Measurements from ENCODE around the gene TIMM44. TPM values are rescaled to one million over a fixed set of nuclear protein-coding genes. Genes with fewer than 3 reads are reported as not detected.

TIMM44 gene
- total RNA-seq, 1 experiment from 2014 or later: 114 TPM

GRCh38 chr19:7983286-7983950 lies 40.0 kb upstream of the TIMM44 start:
- H4K20me1 ChIP-seq (ENCODE audit: control insufficient read depth, insufficient read depth, insufficient read length): peaks cover 7% of the 10 kb centered on the region

More at GRCh38 chr19:7983286-7983950, 40.0 kb upstream of the TIMM44 start:
- no peak overlapping the region for H2BK20ac ChIP-seq (ENCODE audit: low read depth, low read length, poor library complexity, severe bottlenecking)
- H3K27me3 Mint-ChIP-seq (ENCODE audit: low read depth): no peaks in the 10 kb centered on the region
- no peak overlapping the region for H3K27ac Mint-ChIP-seq
- no peaks in the 10 kb centered on the region for H3K9me3 ChIP-seq (ENCODE audit: control insufficient read depth, low read depth, low read length)
- H2AFZ ChIP-seq (ENCODE audit: low read length): no peak overlapping the region
- H3K27me3 ChIP-seq (ENCODE audit: insufficient read depth, low read length): no peaks in the 10 kb centered on the region
- no peak overlapping the region for H3T11ph ChIP-seq (ENCODE audit: low read length)
- H3K4ac ChIP-seq (ENCODE audit: low read depth, low read length): no peak overlapping the region
- no peaks in the 10 kb centered on the region for H3K4me1 ChIP-seq (ENCODE audit: insufficient read depth, low read length)
- WGBS (ENCODE audit: extremely low coverage, insufficient read length, low lambda C conversion rate): no CpG with 5 or more reads among the region's 18 CpGs
- H4K5ac ChIP-seq (ENCODE audit: insufficient read length, low read depth, low read length): no peak overlapping the region
- H4K8ac ChIP-seq (replicated peaks; ENCODE audit: insufficient read length, low read depth, low read length): no peak overlapping the region
- no peak overlapping the region for H3K18ac ChIP-seq (ENCODE audit: insufficient read length, low read depth, low read length)
- H3K9ac ChIP-seq (ENCODE audit: extremely low read depth, insufficient read length, low read length): no peak overlapping the region
- H2BK5ac ChIP-seq (ENCODE audit: insufficient read length, low read length): no peak overlapping the region
- peaks cover 7% of the 10 kb centered on the region for H3K79me1 ChIP-seq (ENCODE audit: insufficient read depth, low read depth, low read length, poor library complexity, severe bottlenecking)
- no peak for DNase-seq
- no peak overlapping the region for H3K27ac ChIP-seq (ENCODE audit: insufficient read length, low read depth, low read length)
- no peaks in the 10 kb centered on the region; the same call in 1 of the 2 replicates for H3K79me2 ChIP-seq (ENCODE audit: insufficient read depth, low read length)
- no peaks in the 10 kb centered on the region for H3K9me3 Mint-ChIP-seq
- no peak overlapping the region for H2BK120ac ChIP-seq (ENCODE audit: low read depth, low read length, poor library complexity, severe bottlenecking)
- H2BK12ac ChIP-seq (ENCODE audit: insufficient read length, low read depth, low read length): no peak overlapping the region
- no peak overlapping the region for H4K91ac ChIP-seq (ENCODE audit: insufficient read length, low read depth, low read length)
- TF ChIP-seq, protein P1, sequence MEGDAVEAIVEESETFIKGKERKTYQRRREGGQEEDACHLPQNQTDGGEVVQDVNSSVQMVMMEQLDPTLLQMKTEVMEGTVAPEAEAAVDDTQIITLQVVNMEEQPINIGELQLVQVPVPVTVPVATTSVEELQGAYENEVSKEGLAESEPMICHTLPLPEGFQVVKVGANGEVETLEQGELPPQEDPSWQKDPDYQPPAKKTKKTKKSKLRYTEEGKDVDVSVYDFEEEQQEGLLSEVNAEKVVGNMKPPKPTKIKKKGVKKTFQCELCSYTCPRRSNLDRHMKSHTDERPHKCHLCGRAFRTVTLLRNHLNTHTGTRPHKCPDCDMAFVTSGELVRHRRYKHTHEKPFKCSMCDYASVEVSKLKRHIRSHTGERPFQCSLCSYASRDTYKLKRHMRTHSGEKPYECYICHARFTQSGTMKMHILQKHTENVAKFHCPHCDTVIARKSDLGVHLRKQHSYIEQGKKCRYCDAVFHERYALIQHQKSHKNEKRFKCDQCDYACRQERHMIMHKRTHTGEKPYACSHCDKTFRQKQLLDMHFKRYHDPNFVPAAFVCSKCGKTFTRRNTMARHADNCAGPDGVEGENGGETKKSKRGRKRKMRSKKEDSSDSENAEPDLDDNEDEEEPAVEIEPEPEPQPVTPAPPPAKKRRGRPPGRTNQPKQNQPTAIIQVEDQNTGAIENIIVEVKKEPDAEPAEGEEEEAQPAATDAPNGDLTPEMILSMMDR (conservative IDR thresholded peaks at IDR 0.05): no peak
- no peak overlapping the region for H3K4me2 ChIP-seq (ENCODE audit: insufficient read depth, insufficient read length, low read length)
- no peak overlapping the region for H3K14ac ChIP-seq (ENCODE audit: insufficient read depth, low read length)
- H3K4me1 Mint-ChIP-seq: no peaks in the 10 kb centered on the region
- H2AK5ac ChIP-seq (ENCODE audit: insufficient read length, low read length): no peak overlapping the region
- H2BK15ac ChIP-seq (ENCODE audit: low read depth, low read length): no peak overlapping the region
- H3K23me2 ChIP-seq (ENCODE audit: insufficient read length, low read depth, low read length, poor library complexity, severe bottlenecking): no peaks in the 10 kb centered on the region
- H3K36me3 Mint-ChIP-seq (ENCODE audit: insufficient read depth in 1 of 3, low read depth in 3 of 3): peaks cover 51 to 85% (median 83%) of the 10 kb centered on the region in 3 experiments
- H3K56ac ChIP-seq (ENCODE audit: insufficient read length, low read depth, low read length): no peak overlapping the region
- no peak overlapping the region for H3K4me3 Mint-ChIP-seq
- H3K23ac ChIP-seq (ENCODE audit: insufficient read length, low read depth, low read length): no peak overlapping the region
